Brain pericyte (primary cell): ENCODE measurements around the gene LSS.

ENCODE experiments used
- DNase-seq: peaks from one replicate; pipeline ENCODE4 v3.0.0-alpha.2; 2012; ENCODE audit warnings: low read depth, low spot score

The LSS gene

GRCh38 chr21:46139686-46140085 is 88.9 kb downstream of the LSS start:
- no peak for DNase-seq

- DNase-seq: no peak
These were observed 90.1 kb downstream of the LSS start for GRCh38 chr21:46138383-46138970.
